Measurements from ENCODE around the gene CDHR1. TPM values are rescaled to one million over a fixed set of nuclear protein-coding genes. Genes with fewer than 3 reads are reported as not detected.
A peak's percentile ranks its signal among the peaks of the same experiment; 100 is the strongest.

The CDHR1 gene
- total RNA-seq, 1 experiment from 2014 or later: not detected

GRCh38 chr10:84262190-84262956 is 68.0 kb downstream of the CDHR1 start:
- DNase-seq (ENCODE audit: low read depth): no peak

DNA sequence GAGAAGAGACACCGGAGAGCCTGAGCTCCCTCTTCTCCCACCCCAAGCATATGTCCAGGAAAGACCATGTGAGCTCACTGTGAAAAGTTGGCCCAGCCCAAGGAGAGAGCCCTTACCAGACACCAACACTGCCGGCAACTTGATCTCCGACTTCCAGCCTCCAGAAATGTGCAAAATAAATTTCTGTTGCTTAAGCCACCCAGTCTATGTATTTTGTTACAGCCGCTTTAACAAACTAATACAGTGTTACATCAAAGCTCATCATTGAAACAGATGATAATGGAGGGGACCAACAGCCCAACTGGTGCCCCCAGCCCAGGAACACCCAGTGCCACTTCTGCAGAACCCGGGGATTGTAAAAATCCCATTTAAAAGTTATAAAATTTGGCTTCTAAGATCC is 69.4 kb downstream of the CDHR1 start:
- no peak for DNase-seq (ENCODE audit: low read depth)

DNA sequence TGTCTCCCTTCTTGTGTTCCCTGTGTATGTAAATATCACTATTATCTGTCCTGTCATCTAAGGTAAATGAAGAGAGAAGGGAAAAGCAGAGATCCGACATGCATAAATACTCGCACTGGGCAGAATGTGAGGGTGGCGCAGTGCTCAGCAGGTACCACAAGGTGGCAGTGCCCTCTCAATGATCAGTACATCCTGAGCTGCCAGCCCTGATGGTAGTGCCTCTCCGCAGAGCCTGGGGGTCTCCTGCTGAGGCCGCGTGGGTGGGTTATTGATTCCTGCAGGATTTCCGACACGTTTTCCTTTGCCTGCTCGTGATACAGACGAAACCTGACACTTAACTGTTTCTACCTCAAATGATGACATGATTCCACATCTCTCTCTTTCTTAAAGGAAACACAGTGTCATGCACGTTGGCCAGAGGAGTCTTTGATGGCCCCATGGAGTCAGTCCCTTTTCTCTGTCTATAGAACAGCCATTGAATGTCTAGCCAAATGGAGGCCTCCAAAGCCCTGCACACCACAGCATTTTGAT is 70.3 kb downstream of the CDHR1 start:
- DNase-seq (ENCODE audit: low read depth): peak; percentile 35

- DNase-seq (ENCODE audit: low read depth): peak; percentile 37
These were observed 71.1 kb downstream of the CDHR1 start for GRCh38 chr10:84265418-84265817.

DNA sequence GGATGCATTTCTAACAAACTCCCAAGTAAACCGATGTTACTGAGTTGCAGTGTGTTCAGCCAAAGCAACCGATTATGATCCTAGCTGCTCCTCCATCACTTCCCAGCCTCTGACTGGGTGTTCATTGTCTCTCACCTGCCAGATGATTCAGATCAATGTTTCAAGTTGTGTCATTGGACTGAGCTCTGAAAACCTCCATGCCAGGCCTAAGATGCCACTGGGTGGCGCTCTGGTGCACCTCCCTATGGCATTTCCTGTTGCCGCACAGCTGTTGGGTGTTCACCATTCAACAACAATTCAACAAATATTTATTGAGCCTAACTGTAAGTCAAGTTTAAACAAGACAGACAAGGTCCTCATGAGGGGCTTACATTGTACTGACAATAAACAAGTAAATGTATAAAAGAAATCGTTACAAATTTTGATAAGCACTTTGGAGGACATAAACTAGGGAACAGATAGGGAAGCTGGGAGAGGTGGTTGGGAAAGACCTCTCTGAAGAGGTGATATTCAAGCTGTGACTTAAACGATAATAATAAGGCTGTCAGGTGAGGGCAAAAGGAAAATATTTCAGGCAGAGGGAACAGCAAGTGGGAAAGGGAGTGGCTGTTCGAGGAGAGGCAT is 73.3 kb downstream of the CDHR1 start:
- peak; percentile 74 for DNase-seq (ENCODE audit: low read depth)

GRCh38 chr10:84269162-84269561 is 74.8 kb downstream of the CDHR1 start:
- no peak for DNase-seq (ENCODE audit: low read depth)

Other genes starting within 250 kb of the CDHR1 start
- 173 and 191 TPM in 2 replicates for gene GHITM, start 55.0 kb upstream of the CDHR1 start, total RNA-seq (2014; rRNA removed)
- not detected in 2 replicates for gene GPR15LG, start 20.7 kb upstream of the CDHR1 start, total RNA-seq (2014; rRNA removed)
- not detected in 2 replicates for gene LRIT2, start 31.0 kb downstream of the CDHR1 start, total RNA-seq (2014; rRNA removed)
- not detected in 2 replicates for gene LRIT1, start 47.0 kb downstream of the CDHR1 start, total RNA-seq (2014; rRNA removed)
- not detected in 2 replicates for gene RGR, start 50.5 kb downstream of the CDHR1 start, total RNA-seq (2014; rRNA removed)
- 20.8 and 25.0 TPM in 2 replicates for gene CCSER2, start 134.1 kb downstream of the CDHR1 start, total RNA-seq (2014; rRNA removed)